GM18861 (cell line): ENCODE measurements around the gene CANT1.
"Not testable (repeated sequence)": the region's sequence is repeated elsewhere in the genome, so short reads cannot be mapped to it uniquely, and the experiment has no call there.

ENCODE experiments used
- ATAC-seq: cut with Tn5 transposase; IDR thresholded peaks from one replicate; pipeline ENCODE4 v1.9.1; 2021; ENCODE audit not compliant: unreplicated experiment

Gene CANT1

GRCh38 chr17:79043931-79044320 is 34.4 kb upstream of the CANT1 start:
- no peak for ATAC-seq

GRCh38 chr17:79043191-79043930 is 33.8 kb upstream of the CANT1 start:
- ATAC-seq: no peak

GRCh38 chr17:79042421-79043190 is 33.0 kb upstream of the CANT1 start:
- ATAC-seq: no peak

GRCh38 chr17:79041723-79042420 is 32.3 kb upstream of the CANT1 start:
- no peak for ATAC-seq

- no peak for ATAC-seq
These were observed 31.5 kb upstream of the CANT1 start for GRCh38 chr17:79041041-79041570.

- no peak for ATAC-seq
These were observed 30.3 kb upstream of the CANT1 start for GRCh38 chr17:79039886-79040285.

- no peak for ATAC-seq
These were observed 29.6 kb upstream of the CANT1 start for GRCh38 chr17:79039171-79039570.

GRCh38 chr17:79038545-79039135 is 29.1 kb upstream of the CANT1 start:
- no peak for ATAC-seq

- no peak for ATAC-seq
These were observed 27.0 kb upstream of the CANT1 start for GRCh38 chr17:79036596-79036995.

- no peak for ATAC-seq
These were observed 26.6 kb upstream of the CANT1 start for GRCh38 chr17:79036181-79036580.

- ATAC-seq: no peak
These were observed 26.1 kb upstream of the CANT1 start for GRCh38 chr17:79035686-79036085.

- no peak for ATAC-seq
These were observed 25.4 kb upstream of the CANT1 start for GRCh38 chr17:79034931-79035485.

GRCh38 chr17:79033741-79034501 is 24.4 kb upstream of the CANT1 start:
- ATAC-seq: no peak

- ATAC-seq: no peak
These were observed 23.6 kb upstream of the CANT1 start for GRCh38 chr17:79033046-79033616.

- no peak for ATAC-seq
These were observed 22.7 kb upstream of the CANT1 start for GRCh38 chr17:79031996-79032875.

GRCh38 chr17:79030636-79031035 is 21.1 kb upstream of the CANT1 start:
- not testable (repeated sequence) for ATAC-seq

GRCh38 chr17:79029327-79030009 is 19.9 kb upstream of the CANT1 start:
- ATAC-seq: no peak
